GM12864 (cell line): ENCODE results near the gene HM13.

ENCODE experiments used
- DNase-seq: peaks from one replicate; pipeline ENCODE4 v3.0.0-alpha.2; 2011; ENCODE audit warnings: low read depth
- H3K4me3 ChIP-seq: 2 replicates; pipeline ENCODE4 v1.5.1; 2011; ENCODE audit warnings: mild to moderate bottlenecking, low read depth, low read length, control low read depth
- TF ChIP-seq, protein P1 (sequence below): IDR thresholded peaks from 2 replicates; pipeline ENCODE4 v1.5.1; 2011; ENCODE audit warnings: low read depth, mild to moderate bottlenecking, moderate library complexity, low read length, control low read depth, inconsistent platforms; ENCODE audit errors: missing control alignments

The HM13 gene

DNA sequence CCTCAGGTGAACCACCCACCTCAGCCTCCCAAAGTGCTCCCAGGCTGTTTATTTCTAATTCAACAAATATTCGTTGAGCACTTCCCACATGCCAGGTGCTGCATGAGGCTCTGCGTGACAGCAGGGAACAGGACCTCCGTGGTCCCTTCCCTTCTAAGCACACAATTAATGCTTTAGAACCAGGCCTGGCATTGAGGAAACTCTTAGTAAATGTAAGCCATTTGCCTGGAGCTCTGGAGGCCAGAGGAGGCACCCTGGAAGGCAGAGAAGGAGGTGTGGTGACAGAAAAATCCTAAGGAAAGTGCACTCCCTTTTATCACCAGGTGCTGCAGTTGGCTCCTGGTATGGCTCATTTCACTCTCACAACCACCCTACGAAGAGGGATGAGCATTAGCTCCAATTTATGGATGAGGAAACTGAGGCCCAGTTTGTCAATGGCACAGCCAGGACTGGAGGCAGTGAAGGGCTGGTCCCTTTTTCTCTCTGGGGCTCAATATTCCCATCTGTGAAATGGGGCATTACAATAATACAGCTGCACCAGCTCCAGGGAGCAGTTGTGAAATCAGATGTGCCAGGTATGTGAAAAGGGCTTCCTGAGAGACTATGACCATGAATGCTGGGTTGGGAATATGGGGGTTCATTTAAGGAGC is 82.7 kb downstream of the HM13 start:
- DNase-seq: no peak
- no peak overlapping the region for H3K4me3 ChIP-seq
- TF ChIP-seq, protein P1, sequence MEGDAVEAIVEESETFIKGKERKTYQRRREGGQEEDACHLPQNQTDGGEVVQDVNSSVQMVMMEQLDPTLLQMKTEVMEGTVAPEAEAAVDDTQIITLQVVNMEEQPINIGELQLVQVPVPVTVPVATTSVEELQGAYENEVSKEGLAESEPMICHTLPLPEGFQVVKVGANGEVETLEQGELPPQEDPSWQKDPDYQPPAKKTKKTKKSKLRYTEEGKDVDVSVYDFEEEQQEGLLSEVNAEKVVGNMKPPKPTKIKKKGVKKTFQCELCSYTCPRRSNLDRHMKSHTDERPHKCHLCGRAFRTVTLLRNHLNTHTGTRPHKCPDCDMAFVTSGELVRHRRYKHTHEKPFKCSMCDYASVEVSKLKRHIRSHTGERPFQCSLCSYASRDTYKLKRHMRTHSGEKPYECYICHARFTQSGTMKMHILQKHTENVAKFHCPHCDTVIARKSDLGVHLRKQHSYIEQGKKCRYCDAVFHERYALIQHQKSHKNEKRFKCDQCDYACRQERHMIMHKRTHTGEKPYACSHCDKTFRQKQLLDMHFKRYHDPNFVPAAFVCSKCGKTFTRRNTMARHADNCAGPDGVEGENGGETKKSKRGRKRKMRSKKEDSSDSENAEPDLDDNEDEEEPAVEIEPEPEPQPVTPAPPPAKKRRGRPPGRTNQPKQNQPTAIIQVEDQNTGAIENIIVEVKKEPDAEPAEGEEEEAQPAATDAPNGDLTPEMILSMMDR: no peak

DNA sequence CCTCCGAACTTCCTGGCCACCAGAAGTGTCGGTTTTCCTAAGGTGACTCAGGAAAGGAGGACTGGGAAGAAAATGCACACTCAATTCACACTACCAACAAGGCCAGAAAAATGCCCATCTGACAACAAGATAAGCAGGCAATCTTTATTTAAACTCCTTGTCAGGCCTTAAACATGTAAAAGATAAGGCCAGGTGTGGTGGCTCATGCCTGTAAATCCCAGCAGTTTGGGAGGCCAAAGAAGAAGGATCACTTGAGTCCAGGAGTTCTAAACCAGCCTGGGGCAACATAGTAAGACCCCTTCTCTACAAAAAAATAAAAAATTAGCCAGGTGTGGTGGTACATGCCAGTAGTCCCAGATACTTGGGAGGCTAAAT is 83.2 kb downstream of the HM13 start:
- no peak overlapping the region for H3K4me3 ChIP-seq
- DNase-seq: no peak
- TF ChIP-seq, protein P1: no peak

DNA sequence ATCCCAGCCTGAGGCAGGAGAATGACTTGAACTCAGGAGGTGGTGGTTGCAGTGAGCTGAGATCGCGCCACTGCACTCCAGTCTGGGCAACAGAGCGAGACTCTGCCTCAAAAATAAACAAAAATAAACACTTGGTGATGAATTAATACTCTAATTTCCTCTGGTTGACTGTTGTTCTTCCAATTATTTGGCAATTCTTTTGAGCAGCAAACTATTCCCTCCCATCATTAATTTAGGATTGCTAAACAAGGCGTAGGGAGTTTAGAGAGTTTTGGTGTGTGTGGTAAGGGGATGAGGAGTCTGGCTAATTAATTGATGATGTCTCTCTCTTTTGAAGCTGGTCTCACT is 88.2 kb downstream of the HM13 start:
- H3K4me3 ChIP-seq: no peak overlapping the region
- DNase-seq: no peak
- TF ChIP-seq, protein P1: no peak

DNA sequence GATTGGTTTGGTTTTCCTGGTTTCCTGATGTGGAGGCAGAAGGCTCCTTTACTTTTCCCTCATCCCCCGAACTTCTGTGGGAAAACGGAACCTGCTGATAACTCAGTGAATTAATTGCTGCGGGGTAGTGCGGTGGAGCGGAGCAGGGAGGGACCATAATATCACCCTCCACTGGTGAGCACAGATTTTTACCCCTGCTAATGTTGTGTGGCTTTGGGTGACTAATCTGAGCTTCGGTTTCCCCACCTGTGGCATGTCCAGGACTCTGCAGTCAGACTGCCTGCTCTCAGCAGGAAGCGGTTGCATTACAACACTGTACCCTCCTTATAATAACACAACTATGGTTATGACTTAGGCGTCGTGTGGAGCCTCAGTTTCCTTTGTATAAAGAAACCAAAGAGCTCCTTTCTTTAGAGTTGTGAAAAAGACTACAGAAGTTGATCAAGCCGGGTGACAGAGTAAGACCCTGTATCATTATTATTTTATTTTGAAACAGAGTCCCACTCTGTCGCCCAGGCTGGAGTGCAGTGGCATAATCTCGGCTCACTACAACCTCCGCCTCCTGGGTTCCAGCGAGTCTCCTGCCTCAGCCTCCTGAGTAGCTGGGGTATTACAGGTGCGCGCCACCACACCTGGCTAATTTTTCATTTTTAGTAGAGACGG is 88.7 kb downstream of the HM13 start:
- H3K4me3 ChIP-seq: no peak overlapping the region
- DNase-seq: peak; percentile 59
- TF ChIP-seq, protein P1: no peak

DNA sequence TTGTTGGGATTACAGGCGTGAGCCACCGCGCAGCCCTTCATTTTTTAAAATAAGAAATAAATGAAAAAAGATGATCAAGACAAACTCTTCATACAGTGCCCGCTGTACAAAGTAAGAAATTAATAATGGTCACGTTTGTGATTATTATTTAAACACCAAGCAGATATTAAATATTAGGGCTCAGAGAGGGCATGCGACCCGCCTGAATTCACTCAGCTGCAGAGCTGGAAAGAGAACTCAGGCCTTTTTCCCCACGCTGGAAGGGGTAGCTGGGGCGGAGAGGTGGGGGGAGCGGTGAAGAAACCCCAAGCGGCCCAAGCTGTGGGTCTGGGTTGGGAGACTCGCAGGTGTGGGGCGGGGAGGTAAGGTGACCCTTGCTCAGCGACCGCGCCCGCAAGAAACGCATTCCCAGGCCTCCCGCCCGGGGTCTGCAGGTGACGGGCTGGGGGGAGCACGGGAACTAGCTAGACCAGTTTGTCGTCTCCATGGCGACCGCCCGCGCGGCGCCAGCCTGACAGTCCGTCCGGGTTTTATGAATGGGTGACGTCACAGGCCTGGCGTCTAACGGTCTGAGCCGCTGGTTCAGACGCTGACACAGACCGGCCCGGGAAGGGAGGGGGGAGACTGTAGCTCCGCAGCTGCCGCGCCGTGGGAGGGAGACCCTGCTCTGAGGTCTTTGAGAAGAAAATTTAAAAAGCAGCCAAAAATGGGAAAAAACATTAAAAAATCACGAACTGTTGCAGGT is 89.8 kb downstream of the HM13 start:
- H3K4me3 ChIP-seq: peak overlapping the region; percentile 59
- TF ChIP-seq, protein P1: no peak
- peak; percentile 61 for DNase-seq

DNA sequence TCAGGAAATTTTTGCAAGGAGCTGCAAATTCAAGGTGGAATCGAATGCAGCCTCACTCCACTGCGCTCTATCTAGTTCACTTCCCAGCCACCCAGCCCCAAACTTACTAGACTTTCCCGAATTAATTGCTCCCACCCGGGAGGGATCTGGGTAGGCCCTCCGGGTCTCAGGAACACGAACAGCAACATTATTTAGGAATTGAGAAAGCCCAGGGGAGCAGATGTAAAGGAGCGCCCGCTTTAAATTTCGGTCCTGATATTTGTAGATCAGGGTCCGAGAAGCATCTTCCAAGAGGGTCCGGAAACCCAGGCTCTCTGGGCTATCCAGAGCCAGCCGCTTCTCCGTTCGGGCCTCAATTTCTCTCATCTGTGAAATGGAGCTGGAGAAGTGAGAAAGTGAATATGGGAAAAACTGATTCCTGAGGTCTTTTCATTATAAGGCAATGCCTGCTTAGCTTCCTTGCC is 90.4 kb downstream of the HM13 start:
- TF ChIP-seq, protein P1: no peak

More for the DNA sequence above, 90.4 kb downstream of the HM13 start:
- no peak for DNase-seq
- H3K4me3 ChIP-seq: peak overlapping the region; percentile 59
